Epithelial cell of proximal tubule (primary cell): ENCODE data around the gene SCAPER. TPM values are rescaled to one million over a fixed set of nuclear protein-coding genes. Genes with fewer than 3 reads are reported as not detected.
A peak's percentile ranks its signal among the peaks of the same experiment; 100 is the strongest.

Source experiments
- DNase-seq: peaks from one replicate; pipeline ENCODE4 v3.0.0-alpha.2; 2011; ENCODE audit warnings: low read depth
- H3K4me3 ChIP-seq: 2 replicates; pipeline ENCODE4 v1.5.1; 2011; ENCODE audit warnings: low read depth, mild to moderate bottlenecking, low read length
- CTCF ChIP-seq: conservative IDR thresholded peaks from 2 replicates; pipeline ENCODE4 v1.5.1; 2012; ENCODE audit warnings: low read depth, mild to moderate bottlenecking, low read length
- total RNA-seq: library from RNA; depleted of rRNA; stranded (reverse); fragments of >200 nt; gene quantifications from 2 replicates; pipeline ENCODE4 v1.2.3, GENCODE V29; 2015

SCAPER gene
- total RNA-seq, 1 donor from 2014 or later = 13.3 TPM

- no peak overlapping the region for H3K4me3 ChIP-seq
- TF ChIP-seq CTCF = no peak
- DNase-seq = peak; percentile 69
Observed at GRCh38 chr15:76678766-76679165, 226.4 kb downstream of the SCAPER start.

- no peak for DNase-seq
- no peak for TF ChIP-seq CTCF
- no peak overlapping the region for H3K4me3 ChIP-seq
Observed at GRCh38 chr15:76674883-76675282, 230.3 kb downstream of the SCAPER start.

GRCh38 chr15:76669521-76670207 lies 235.5 kb downstream of the SCAPER start:
- TF ChIP-seq CTCF = no peak
- DNase-seq = no peak
- H3K4me3 ChIP-seq = no peak overlapping the region

- no peak overlapping the region for H3K4me3 ChIP-seq
- no peak for DNase-seq
- no peak for TF ChIP-seq CTCF
Observed at GRCh38 chr15:76668900-76669299, 236.2 kb downstream of the SCAPER start.

- no peak overlapping the region for H3K4me3 ChIP-seq
- no peak for TF ChIP-seq CTCF
- no peak for DNase-seq
Observed at GRCh38 chr15:76667943-76668715, 237.0 kb downstream of the SCAPER start.

- no peak overlapping the region for H3K4me3 ChIP-seq
- no peak for TF ChIP-seq CTCF
- no peak for DNase-seq
Observed at GRCh38 chr15:76664895-76665294, 240.2 kb downstream of the SCAPER start.
